Panc1 (cell line): ENCODE results near the gene UBA1. TPM values are rescaled to one million over a fixed set of nuclear protein-coding genes. Genes with fewer than 3 reads are reported as not detected.

Experiments
- ATAC-seq: fragments of 200-7000 bp; cut with Tn5 transposase; 2 replicates; pipeline ENCODE4 v1.9.1; 2020; ENCODE audit warnings: mild to moderate bottlenecking, moderate library complexity
- BruUV-seq: library from RNA; stranded (reverse); fragments of 400-500 nt; replicated peaks from 2 replicates; lab custom pipeline; 2021; lab: Mats Ljungman, UMichigan
- CTCF ChIA-PET: fragments of 300-600 bp; sonication (Branson Sonifier 250); formaldehyde crosslinking; loops from one replicate; lab custom pipeline; 2022; ENCODE audit warnings: antibody characterized with exemption; lab: Charles Lee
- POLR2A ChIA-PET: fragments of 300-600 bp; sonication (Branson Sonifier 250); formaldehyde crosslinking; loops from one replicate; lab custom pipeline; 2022; ENCODE audit warnings: antibody characterized with exemption; lab: Charles Lee
- DNase-seq: peaks from one replicate; pipeline ENCODE4 v3.0.0-alpha.2; 2010; ENCODE audit warnings: low read depth, low spot score
- H3K27ac ChIP-seq: 2 replicates; pipeline ENCODE4 v1.5.1; 2011; ENCODE audit warnings: mild to moderate bottlenecking, low read length, inconsistent platforms
- H3K27me3 ChIP-seq: fragments of 200-500 bp; sonication (Bioruptor generic); 2 replicates; pipeline ENCODE4 v1.6.0; 2014; ENCODE audit warnings: low read length, inconsistent platforms; ENCODE audit not compliant: control insufficient read depth, insufficient read depth
- H3K36me3 ChIP-seq: fragments of 200-500 bp; sonication (Bioruptor generic); 2 replicates; pipeline ENCODE4 v1.5.1; 2014; ENCODE audit warnings: inconsistent platforms, mild to moderate bottlenecking, low read length, moderate library complexity; ENCODE audit not compliant: control insufficient read depth, insufficient read depth
- H3K4me1 ChIP-seq: 2 replicates; pipeline ENCODE4 v1.5.1; 2011; ENCODE audit warnings: inconsistent platforms, mild to moderate bottlenecking, low read length, moderate library complexity; ENCODE audit not compliant: control insufficient read depth, insufficient read depth
- H3K4me3 ChIP-seq, 2 experiments: 2 replicates each; pipeline ENCODE4 v1.5.1; 2011 to 2012; ENCODE audit warnings: low read depth in 2 of 2, low read length in 2 of 2, mild to moderate bottlenecking in 2 of 2, inconsistent platforms in 1 of 2, moderate library complexity in 1 of 2
- H3K9me3 ChIP-seq: fragments of 200-500 bp; sonication (Bioruptor generic); 2 replicates; pipeline ENCODE4 v1.5.1; 2014; ENCODE audit warnings: low read depth, mild to moderate bottlenecking, inconsistent platforms, low read length, moderate library complexity; ENCODE audit not compliant: control insufficient read depth, insufficient read depth
- POLR2AphosphoS5 ChIP-seq: IDR thresholded peaks from 2 replicates; pipeline ENCODE4 v1.6.1; 2012; ENCODE audit warnings: mild to moderate bottlenecking, low read depth, low read length, moderate library complexity
- SIN3A ChIP-seq: IDR thresholded peaks from 2 replicates; pipeline ENCODE4 v1.6.1; 2012; ENCODE audit warnings: low read depth, mild to moderate bottlenecking, low read length, moderate library complexity, borderline replicate concordance; ENCODE audit not compliant: insufficient read depth
- TCF7L2 ChIP-seq: IDR thresholded peaks from 2 replicates; pipeline ENCODE4 v1.6.1; 2011; ENCODE audit warnings: mild to moderate bottlenecking, low read depth, low read length, inconsistent platforms
- in situ Hi-C: cut with HindIII; loops from 2 replicates; pipeline ENCODE4 v1.10.0; 2016; ENCODE audit warnings: low sequenced_read_pairs, low pct_unique_long_range_greater_than_20kb
- intact Hi-C: fragments of 100-400 bp; cut with micrococcal nuclease; formaldehyde crosslinking; loops from one replicate; pipeline ENCODE4 v1.10.0; 2022; ENCODE audit not compliant: unreplicated experiment
- total RNA-seq: library from RNA; stranded (reverse); gene quantifications from one replicate; pipeline ENCODE4 v1.2.1, GENCODE V29; 2021; ENCODE audit not compliant: unreplicated experiment
- TF ChIP-seq, protein P1 (sequence below): fragments of 450-650 bp; IDR thresholded peaks from 2 replicates; pipeline ENCODE4 v1.5.1; 2017; ENCODE audit warnings: mild to moderate bottlenecking
- TF ChIP-seq, protein P2 (sequence below), 2 experiments: IDR thresholded peaks; 2 replicates each; pipeline ENCODE4 v1.6.1; 2011 to 2012; ENCODE audit warnings: low read depth in 2 of 2, control low read depth in 1 of 2, low read length in 1 of 2, mild to moderate bottlenecking in 1 of 2, moderate library complexity in 1 of 2; ENCODE audit not compliant: insufficient read depth in 1 of 2

The UBA1 gene
- total RNA-seq, 1 experiment from 2014 or later = 302 TPM

DNA sequence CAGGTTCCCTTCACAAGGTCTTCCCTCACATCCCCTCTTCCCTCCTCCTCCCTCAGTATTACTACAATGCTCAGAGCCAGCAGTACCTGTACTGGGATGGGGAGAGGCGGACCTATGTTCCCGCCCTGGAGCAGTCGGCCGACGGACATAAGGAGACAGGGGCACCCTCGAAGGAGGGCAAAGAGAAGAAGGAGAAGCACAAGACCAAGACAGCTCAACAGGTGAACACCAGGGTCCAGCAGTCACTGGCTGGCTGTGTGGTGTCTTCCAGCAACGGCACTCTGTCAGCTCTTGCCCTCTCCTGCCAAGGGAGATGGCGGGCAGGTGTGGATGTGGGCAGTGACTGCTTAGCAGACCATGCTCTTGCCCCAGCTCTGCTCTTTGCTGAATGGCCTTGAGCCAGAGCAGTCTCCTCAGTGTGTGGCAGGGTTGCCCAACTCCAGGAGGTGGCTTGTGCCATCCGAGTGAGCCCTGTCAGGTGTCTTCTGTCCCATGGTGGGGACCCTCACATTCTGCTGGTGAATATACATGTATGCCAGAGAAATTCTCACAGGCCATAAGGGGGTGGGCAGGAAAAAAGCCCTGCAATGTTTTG, 11.4 kb upstream of the UBA1 start:
- in situ Hi-C loops = no loop called here
- peaks cover 3% of the 10 kb centered on the region for H3K36me3 ChIP-seq
- no peak overlapping the region for H3K27ac ChIP-seq
- H3K4me1 ChIP-seq = no peaks in the 10 kb centered on the region
- no TSS peak for BruUV-seq
- H3K4me3 ChIP-seq = no peak overlapping the region
- CTCF ChIA-PET = no interaction called here
- DNase-seq (no peak), ATAC-seq (no peak)
- POLR2A ChIA-PET = no interaction called here
- no peaks in the 10 kb centered on the region for H3K27me3 ChIP-seq
- intact Hi-C loops = no loop called here
- TF ChIP-seq SIN3A = no peak
- TF ChIP-seq, protein P1, sequence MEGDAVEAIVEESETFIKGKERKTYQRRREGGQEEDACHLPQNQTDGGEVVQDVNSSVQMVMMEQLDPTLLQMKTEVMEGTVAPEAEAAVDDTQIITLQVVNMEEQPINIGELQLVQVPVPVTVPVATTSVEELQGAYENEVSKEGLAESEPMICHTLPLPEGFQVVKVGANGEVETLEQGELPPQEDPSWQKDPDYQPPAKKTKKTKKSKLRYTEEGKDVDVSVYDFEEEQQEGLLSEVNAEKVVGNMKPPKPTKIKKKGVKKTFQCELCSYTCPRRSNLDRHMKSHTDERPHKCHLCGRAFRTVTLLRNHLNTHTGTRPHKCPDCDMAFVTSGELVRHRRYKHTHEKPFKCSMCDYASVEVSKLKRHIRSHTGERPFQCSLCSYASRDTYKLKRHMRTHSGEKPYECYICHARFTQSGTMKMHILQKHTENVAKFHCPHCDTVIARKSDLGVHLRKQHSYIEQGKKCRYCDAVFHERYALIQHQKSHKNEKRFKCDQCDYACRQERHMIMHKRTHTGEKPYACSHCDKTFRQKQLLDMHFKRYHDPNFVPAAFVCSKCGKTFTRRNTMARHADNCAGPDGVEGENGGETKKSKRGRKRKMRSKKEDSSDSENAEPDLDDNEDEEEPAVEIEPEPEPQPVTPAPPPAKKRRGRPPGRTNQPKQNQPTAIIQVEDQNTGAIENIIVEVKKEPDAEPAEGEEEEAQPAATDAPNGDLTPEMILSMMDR = no peak
- no peak for TF ChIP-seq TCF7L2
- TF ChIP-seq, protein P2, sequence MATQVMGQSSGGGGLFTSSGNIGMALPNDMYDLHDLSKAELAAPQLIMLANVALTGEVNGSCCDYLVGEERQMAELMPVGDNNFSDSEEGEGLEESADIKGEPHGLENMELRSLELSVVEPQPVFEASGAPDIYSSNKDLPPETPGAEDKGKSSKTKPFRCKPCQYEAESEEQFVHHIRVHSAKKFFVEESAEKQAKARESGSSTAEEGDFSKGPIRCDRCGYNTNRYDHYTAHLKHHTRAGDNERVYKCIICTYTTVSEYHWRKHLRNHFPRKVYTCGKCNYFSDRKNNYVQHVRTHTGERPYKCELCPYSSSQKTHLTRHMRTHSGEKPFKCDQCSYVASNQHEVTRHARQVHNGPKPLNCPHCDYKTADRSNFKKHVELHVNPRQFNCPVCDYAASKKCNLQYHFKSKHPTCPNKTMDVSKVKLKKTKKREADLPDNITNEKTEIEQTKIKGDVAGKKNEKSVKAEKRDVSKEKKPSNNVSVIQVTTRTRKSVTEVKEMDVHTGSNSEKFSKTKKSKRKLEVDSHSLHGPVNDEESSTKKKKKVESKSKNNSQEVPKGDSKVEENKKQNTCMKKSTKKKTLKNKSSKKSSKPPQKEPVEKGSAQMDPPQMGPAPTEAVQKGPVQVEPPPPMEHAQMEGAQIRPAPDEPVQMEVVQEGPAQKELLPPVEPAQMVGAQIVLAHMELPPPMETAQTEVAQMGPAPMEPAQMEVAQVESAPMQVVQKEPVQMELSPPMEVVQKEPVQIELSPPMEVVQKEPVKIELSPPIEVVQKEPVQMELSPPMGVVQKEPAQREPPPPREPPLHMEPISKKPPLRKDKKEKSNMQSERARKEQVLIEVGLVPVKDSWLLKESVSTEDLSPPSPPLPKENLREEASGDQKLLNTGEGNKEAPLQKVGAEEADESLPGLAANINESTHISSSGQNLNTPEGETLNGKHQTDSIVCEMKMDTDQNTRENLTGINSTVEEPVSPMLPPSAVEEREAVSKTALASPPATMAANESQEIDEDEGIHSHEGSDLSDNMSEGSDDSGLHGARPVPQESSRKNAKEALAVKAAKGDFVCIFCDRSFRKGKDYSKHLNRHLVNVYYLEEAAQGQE (IDR thresholded peaks at IDR 0.05; ENCODE audit: insufficient read depth in 1 of 2, low read depth in 2 of 2, low read length in 1 of 2) = no peak
- TF ChIP-seq POLR2AphosphoS5 = no peak
- H3K9me3 ChIP-seq = no peaks in the 10 kb centered on the region

DNA sequence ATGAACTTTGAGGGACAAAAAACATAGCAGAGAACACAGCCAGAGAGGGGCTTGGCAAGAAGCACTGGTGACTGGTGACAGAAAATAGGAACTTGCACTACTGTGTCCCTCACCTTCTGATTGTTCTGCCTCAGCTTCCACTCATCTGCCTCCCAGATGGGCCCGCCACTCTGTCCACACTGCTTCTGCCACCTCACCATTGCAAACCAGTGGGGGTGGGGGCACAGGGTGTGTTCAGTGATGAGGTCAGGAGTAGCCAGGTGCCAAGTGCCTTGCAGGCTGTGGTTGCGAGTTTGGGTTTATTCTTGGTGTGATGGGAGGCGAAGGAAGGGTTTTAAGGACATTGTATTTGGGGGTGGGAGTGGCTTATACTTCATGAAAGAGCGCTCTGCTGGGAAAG, 9.1 kb upstream of the UBA1 start:
- BruUV-seq = no TSS peak
- CTCF ChIA-PET = no interaction called here
- Histone ChIP-seq H3K27me3 (no peaks in the 10 kb centered on the region), H3K27ac (no peak overlapping the region), H3K36me3 (peaks cover 3% of the 10 kb centered on the region), H3K4me1 (no peaks in the 10 kb centered on the region), H3K4me3 (no peak overlapping the region), H3K9me3 (no peaks in the 10 kb centered on the region)
- ATAC-seq (no peak), DNase-seq (no peak)
- POLR2A ChIA-PET = no interaction called here
- intact Hi-C loops = no loop called here
- in situ Hi-C loops = no loop called here
- TF ChIP-seq, protein P2 (IDR thresholded peaks at IDR 0.05; ENCODE audit: insufficient read depth in 1 of 2, low read depth in 2 of 2, low read length in 1 of 2) = no peak
- TF ChIP-seq SIN3A (no peak), TCF7L2 (no peak), POLR2AphosphoS5 (no peak)
- TF ChIP-seq, protein P1 = no peak
